Upper lobe of left lung (tissue), 4 donors: Measurements from ENCODE around the gene CCT7.

ENCODE experiments used
- EP300 ChIP-seq, 4 donors: sonication (generic); formaldehyde crosslinking; IDR thresholded peaks; one replicate each; pipeline ENCODE4 v1.5.1; 2017; ENCODE audit warnings: antibody characterized with exemption in 4 of 4, control low read depth in 2 of 4
- POLR2A ChIP-seq, 4 donors: fragments of 450-650 bp; IDR thresholded peaks; one replicate each; pipeline ENCODE4 v1.5.1; 2016 to 2017; ENCODE audit warnings: antibody characterized with exemption in 4 of 4, mild to moderate bottlenecking in 2 of 4
- POLR2AphosphoS5 ChIP-seq, 2 donors: sonication (generic); formaldehyde crosslinking; IDR thresholded peaks; one replicate each; pipeline ENCODE4 v1.5.1; 2017; ENCODE audit warnings: antibody characterized with exemption in 2 of 2
- TF ChIP-seq, protein P1 (sequence below), 6 experiments: fragments of 450-650 bp in 4 of 6; fragments of 200-600 bp in 2 of 6; sonication (generic) in 2 of 6; IDR thresholded peaks; one replicate each; pipeline ENCODE4 v1.5.1; 2016 to 2019; ENCODE audit warnings: antibody characterized with exemption in 6 of 6

DNA sequence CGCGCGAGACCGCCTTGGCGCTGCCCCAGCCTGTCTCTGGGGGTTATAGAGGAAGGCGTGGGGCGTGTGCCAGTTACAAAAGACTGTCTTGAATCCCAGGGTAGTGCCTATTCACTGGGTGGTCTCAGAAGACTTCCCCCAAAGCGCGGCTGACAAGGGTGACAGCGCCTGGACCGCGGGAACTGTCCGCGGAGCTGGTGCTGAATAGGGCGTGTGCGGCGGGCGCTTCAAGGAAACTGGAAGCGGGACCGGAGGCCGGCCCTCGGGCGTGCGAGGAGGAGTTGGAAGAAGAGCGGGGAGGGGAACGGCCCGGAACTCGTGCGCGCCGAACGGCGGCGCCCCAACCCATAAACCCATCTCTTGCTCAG is 57.0 kb downstream of the CCT7 start:
- TF ChIP-seq, protein P1, sequence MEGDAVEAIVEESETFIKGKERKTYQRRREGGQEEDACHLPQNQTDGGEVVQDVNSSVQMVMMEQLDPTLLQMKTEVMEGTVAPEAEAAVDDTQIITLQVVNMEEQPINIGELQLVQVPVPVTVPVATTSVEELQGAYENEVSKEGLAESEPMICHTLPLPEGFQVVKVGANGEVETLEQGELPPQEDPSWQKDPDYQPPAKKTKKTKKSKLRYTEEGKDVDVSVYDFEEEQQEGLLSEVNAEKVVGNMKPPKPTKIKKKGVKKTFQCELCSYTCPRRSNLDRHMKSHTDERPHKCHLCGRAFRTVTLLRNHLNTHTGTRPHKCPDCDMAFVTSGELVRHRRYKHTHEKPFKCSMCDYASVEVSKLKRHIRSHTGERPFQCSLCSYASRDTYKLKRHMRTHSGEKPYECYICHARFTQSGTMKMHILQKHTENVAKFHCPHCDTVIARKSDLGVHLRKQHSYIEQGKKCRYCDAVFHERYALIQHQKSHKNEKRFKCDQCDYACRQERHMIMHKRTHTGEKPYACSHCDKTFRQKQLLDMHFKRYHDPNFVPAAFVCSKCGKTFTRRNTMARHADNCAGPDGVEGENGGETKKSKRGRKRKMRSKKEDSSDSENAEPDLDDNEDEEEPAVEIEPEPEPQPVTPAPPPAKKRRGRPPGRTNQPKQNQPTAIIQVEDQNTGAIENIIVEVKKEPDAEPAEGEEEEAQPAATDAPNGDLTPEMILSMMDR (IDR thresholded peaks at IDR 0.05) = no peak
- TF ChIP-seq EP300 (IDR thresholded peaks at IDR 0.05) (no peak), POLR2AphosphoS5 (IDR thresholded peaks at IDR 0.05) (no peak), POLR2A (IDR thresholded peaks at IDR 0.05) (no peak)
